Activated CD4-positive, CD25-positive, alpha-beta regulatory T cell treated with anti-CD3 and anti-CD28 coated beads, Interleukin-2, amount 50 U/mL, for 24 hours (primary cell): ENCODE results near the gene KXD1.
A peak's percentile ranks its signal among the peaks of the same experiment; 100 is the strongest.
"Not testable (repeated sequence)": the region's sequence is repeated elsewhere in the genome, so short reads cannot be mapped to it uniquely, and the experiment has no call there.

Source experiments
- ATAC-seq, 2 donors: fragments of 150-1000 bp; cut with Tn5 transposase; one replicate each; pipeline ENCODE4 v1.10.0; 2021; ENCODE audit warnings: mild to moderate bottlenecking in 1 of 2, moderate library complexity in 1 of 2

The KXD1 gene

GRCh38 chr19:18536475-18536874 is 21.2 kb upstream of the KXD1 start:
- ATAC-seq: no peak

- no peak for ATAC-seq
These were observed 20.2 kb upstream of the KXD1 start for GRCh38 chr19:18537431-18537830.

DNA sequence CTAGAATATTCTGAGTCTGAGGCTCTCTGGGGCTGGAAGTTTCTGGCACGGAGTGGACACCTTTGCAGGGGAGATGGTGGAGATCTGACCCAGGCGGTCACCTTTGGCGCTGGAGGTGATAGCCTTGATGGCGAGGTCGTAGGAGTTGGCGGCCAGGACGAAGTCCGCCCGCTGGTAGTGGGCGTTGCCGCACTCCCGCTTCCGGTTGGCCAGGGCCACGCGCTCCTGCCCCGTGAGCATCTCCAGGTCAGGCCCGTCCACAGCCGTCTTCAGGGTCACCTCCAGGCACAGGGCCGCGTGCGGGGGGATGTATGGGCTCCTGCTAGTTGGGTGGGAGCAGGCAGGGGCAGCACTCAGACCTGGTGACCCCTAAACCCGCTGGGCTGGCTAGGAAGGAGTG is 19.6 kb upstream of the KXD1 start:
- no peak for ATAC-seq

- ATAC-seq: no peak
These were observed 18.3 kb upstream of the KXD1 start for GRCh38 chr19:18539372-18539771.

- ATAC-seq: not testable (repeated sequence)
These were observed 17.5 kb upstream of the KXD1 start for GRCh38 chr19:18540200-18540599.

- ATAC-seq: peak; percentile 33 to 46
These were observed 16.2 kb upstream of the KXD1 start for GRCh38 chr19:18541258-18541991.

GRCh38 chr19:18541992-18542940 is 15.4 kb upstream of the KXD1 start:
- ATAC-seq: no peak

DNA sequence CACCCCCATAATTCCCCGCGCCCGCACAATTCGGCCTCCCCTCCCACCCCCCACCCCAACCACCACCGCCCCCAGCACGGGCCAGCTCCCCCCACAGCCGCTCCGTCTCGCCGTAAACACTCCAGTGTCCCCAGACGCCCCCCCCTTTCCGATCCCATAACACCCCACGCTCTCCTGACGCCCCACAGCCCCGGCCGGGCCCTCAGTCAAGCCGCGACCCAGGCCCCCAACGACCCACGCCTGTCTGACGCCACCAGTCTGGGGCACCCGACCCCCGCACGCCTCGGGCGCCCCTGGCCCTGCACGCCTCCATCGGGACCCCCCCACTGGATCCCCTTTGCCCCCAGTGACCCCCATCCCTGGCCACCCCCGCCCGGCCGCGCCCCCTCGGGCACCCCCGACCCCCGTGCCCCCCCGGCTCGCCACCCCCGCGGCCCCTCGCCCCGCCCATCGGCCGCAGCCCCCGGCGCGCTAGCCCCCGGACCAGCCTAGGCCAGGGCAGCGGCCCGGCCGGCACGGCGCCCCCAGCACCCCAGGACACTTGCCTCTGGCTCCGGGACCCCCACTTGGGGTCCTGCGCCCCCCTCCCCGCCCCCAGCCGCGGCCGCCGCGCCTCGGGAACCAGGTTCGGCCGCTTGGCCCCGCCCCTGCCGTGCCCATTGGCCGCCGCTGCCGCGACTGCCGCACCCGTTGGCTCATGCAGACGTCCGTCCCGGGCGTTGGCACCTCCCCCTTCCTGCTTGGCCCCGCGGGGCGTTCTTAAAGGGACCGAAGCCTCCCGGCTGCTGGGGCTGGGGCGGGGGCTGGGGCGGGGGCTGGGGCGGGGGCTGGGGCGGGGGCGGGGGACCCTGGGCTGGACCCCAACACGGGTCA is 14.5 kb upstream of the KXD1 start, which contains the start of gene FKBP8:
Gene FKBP8, minus strand, starts transcription at position 633 of the 873 bp plus-strand sequence. CDS start 1,603 bp downstream, outside the sequence.
- peak; percentile 95 to 97 for ATAC-seq

DNA sequence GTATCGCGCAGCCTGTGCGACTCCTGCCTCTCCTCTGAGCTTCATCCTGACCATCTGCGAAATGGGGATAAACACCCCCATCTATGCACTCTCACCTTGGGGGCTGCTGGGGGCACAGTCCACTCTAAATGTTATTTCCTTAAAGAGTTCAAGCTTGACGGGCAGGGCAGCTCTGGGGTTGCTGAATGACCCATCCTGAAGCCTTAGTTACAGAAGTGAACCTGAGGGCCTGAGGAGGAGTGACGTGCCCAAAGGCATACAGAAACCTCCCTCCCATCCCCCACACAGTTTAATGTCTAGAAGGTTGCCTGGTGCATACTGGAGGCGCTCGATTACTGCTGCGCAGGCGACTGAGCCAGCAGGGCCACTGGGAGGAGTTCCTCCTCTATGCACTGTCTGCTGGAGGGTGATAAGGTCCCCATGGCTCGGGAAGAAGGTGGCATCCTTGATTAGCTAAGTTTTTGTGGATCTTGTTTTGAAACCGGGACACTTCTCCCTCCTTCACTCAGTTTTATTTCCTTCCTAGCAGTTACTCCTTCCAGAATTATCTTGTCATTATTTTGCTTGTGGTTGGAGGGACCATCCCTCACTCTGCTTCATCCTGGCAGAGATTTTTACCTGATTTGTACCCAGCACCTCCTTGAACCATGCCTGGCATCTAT is 13.7 kb upstream of the KXD1 start:
- ATAC-seq: peak; percentile 77 to 78

- ATAC-seq: no peak
These were observed 6.0 kb upstream of the KXD1 start for GRCh38 chr19:18551631-18552030.

DNA sequence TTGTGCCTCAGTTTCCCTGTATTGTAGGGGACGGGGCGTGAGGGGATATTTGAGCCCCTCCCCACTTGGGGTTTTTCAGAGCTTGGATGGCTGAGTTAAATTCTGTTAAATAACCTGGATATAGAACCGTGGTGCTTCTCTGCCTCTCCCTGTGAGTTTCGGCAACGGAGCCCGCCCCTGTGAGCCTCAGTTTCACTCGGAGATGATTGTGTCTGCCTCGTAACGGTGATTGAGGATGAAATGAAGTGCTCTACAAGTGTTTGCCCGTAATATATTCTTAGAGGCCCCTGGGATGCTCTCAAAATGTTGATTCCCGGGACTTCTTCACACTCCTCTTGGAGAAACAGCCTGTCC is 509 bp downstream of the KXD1 start:
- ATAC-seq: no peak

GRCh38 chr19:18558604-18559003 is 934 bp downstream of the KXD1 start:
- ATAC-seq: no peak

GRCh38 chr19:18559685-18560084 is 2.0 kb downstream of the KXD1 start:
- no peak for ATAC-seq

- ATAC-seq: no peak
These were observed 4.4 kb downstream of the KXD1 start for GRCh38 chr19:18562086-18562485.

GRCh38 chr19:18566953-18567352 is 9.3 kb downstream of the KXD1 start:
- no peak for ATAC-seq

GRCh38 chr19:18568367-18568766 is 10.7 kb downstream of the KXD1 start:
- no peak for ATAC-seq

DNA sequence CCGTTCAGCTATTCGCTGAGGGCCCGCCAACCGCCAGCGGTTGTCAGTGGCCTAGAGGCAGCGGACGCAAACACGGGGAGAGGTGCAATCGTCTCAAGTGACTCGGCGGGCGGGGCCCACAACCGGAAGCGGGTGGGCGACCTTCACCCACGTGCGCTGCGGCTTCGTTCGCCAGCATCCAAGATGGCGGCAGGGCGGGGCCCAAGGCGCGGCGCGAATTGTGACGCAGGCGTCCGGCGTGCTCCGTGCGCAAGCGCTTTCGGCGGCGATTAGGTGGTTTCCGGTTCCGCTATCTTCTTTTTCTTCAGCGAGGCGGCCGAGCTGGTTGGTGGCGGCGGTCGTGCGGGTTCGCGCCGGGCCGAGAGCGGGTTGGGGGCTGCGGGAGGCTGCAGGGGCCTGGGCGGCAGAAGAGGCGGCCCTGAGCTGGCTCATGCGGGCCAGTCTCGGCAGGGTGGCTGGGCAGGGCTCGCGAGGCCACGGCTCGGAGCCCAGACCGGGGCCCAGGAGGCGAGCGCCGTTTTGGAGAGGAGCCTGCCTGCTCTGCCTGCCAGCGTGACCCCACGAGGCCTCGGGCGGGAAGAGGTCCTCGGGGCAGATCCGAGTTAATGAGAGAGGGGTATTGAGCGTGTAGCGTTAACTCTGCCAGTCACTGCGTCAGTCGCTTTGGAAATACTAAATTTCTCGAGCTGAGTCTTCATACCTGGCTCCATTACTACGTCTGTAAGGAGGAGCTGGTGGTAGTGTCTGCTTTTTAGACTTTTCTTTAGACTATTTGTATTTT is 14.1 kb downstream of the KXD1 start, which contains the start of gene UBA52:
Gene UBA52, plus strand, starts transcription at position 294 of the 781 bp plus-strand sequence. CDS start 1,444 bp downstream, outside the sequence.
- ATAC-seq: peak; percentile 95 to 97

DNA sequence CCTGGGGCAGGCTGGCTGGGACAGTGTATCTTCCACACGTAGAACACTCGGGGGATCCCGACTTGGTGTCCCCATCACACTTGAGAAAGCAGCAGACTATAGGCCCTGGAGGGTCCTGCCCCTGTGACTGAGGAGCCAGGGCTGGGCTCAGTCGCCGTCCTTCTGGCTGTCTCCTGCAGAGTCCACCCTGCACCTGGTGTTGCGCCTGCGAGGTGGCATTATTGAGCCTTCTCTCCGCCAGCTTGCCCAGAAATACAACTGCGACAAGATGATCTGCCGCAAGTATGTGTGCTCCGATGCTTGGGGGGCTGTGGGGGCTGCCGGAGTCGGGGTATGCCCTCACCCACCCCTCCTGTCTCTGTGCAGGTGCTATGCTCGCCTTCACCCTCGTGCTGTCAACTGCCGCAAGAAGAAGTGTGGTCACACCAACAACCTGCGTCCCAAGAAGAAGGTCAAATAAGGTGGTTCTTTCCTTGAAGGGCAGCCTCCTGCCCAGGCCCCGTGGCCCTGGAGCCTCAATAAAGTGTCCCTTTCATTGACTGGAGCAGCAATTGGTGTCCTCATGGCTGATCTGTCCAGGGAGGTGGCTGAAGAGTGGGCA is 17.1 kb downstream of the KXD1 start:
- ATAC-seq: no peak

DNA sequence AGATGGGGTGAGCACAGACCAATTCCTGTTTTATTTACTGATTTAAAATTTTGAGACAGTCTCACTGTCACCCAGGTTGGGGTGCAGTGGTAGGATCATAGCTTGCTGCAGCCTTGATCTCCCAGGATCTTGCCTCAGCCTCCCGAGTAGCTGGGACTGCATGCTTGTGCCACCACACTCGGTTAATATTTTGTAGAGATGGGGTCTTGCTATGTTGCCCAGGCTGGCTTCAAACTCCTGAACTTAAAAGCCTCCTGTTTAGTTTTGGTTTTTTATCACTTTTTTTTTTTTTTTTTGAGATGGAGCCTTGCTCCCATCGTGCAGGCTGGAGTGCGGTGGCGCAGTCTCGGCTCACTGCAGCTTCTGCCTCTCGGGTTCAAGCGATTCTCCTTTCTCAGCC is 18.7 kb downstream of the KXD1 start:
- ATAC-seq: no peak

- no peak for ATAC-seq
These were observed 19.8 kb downstream of the KXD1 start for GRCh38 chr19:18577365-18577914.
